GM23248 (cell line): ENCODE results near the gene ARHGEF4. TPM values are rescaled to one million over a fixed set of nuclear protein-coding genes. Genes with fewer than 3 reads are reported as not detected.
"Not testable (repeated sequence)": the region's sequence is repeated elsewhere in the genome, so short reads cannot be mapped to it uniquely, and the experiment has no call there.

Experiments
- DNase-seq: peaks from one replicate; pipeline ENCODE4 v3.0.0-alpha.2; 2015
- H2AFZ ChIP-seq: fragments of 200-600 bp; sonication (generic); 2 replicates; pipeline ENCODE4 v1.6.1; 2016; ENCODE audit warnings: antibody characterized with exemption
- H3F3A ChIP-seq: fragments of 200-600 bp; sonication (generic); 2 replicates; pipeline ENCODE4 v1.6.1; 2016; ENCODE audit warnings: mild to moderate bottlenecking, antibody characterized with exemption, mixed run types; ENCODE audit not compliant: insufficient read depth
- H3K27ac ChIP-seq: fragments of 200-600 bp; sonication (generic); 2 replicates; pipeline ENCODE4 v1.5.1; 2016; ENCODE audit warnings: mild to moderate bottlenecking
- H3K27me3 ChIP-seq: fragments of 200-600 bp; sonication (generic); replicated peaks from 2 replicates; pipeline ENCODE4 v1.6.1; 2016; ENCODE audit warnings: mild to moderate bottlenecking; ENCODE audit not compliant: insufficient read depth
- H3K36me3 ChIP-seq: fragments of 200-600 bp; sonication (generic); 2 replicates; pipeline ENCODE4 v1.6.1; 2016; ENCODE audit warnings: low read depth, mild to moderate bottlenecking
- H3K4me1 ChIP-seq: fragments of 200-600 bp; sonication (generic); 2 replicates; pipeline ENCODE4 v1.6.1; 2016; ENCODE audit warnings: mild to moderate bottlenecking; ENCODE audit not compliant: insufficient read depth
- H3K4me2 ChIP-seq: fragments of 200-600 bp; sonication (generic); one replicate; pipeline ENCODE4 v1.6.1; 2016; ENCODE audit warnings: mild to moderate bottlenecking; ENCODE audit not compliant: unreplicated experiment
- H3K4me3 ChIP-seq: fragments of 200-600 bp; sonication (generic); 2 replicates; pipeline ENCODE4 v1.5.1; 2016; ENCODE audit warnings: mild to moderate bottlenecking
- H3K79me2 ChIP-seq: fragments of 200-600 bp; sonication (generic); 2 replicates; pipeline ENCODE4 v1.6.1; 2016; ENCODE audit warnings: mild to moderate bottlenecking; ENCODE audit not compliant: insufficient read depth
- H3K9ac ChIP-seq: fragments of 200-600 bp; sonication (generic); 2 replicates; pipeline ENCODE4 v1.6.1; 2016; ENCODE audit warnings: mild to moderate bottlenecking
- H3K9me2 ChIP-seq: fragments of 200-600 bp; sonication (generic); 2 replicates; pipeline ENCODE4 v1.6.1; 2016; ENCODE audit warnings: mixed run types, mild to moderate bottlenecking, moderate library complexity; ENCODE audit not compliant: insufficient read depth
- H3K9me3 ChIP-seq: fragments of 200-600 bp; sonication (generic); one replicate; pipeline ENCODE4 v1.6.1; 2017; ENCODE audit warnings: low read depth
- H4K20me1 ChIP-seq: fragments of 200-600 bp; sonication (generic); 2 replicates; pipeline ENCODE4 v1.6.0; 2016; ENCODE audit not compliant: insufficient read depth
- EZH2 ChIP-seq: fragments of 200-600 bp; sonication (generic); IDR thresholded peaks from 2 replicates; pipeline ENCODE4 v1.6.1; 2018; ENCODE audit warnings: antibody characterized with exemption, mild to moderate bottlenecking; ENCODE audit not compliant: insufficient read depth, poor library complexity, severe bottlenecking
- EZH2phosphoT487 ChIP-seq: fragments of 200-600 bp; sonication (generic); IDR thresholded peaks from 2 replicates; pipeline ENCODE4 v1.6.1; 2018; ENCODE audit warnings: antibody characterized with exemption, moderate library complexity, mild to moderate bottlenecking, low read depth; ENCODE audit not compliant: insufficient read depth
- WGBS, 2 experiments: methylation state at CpG; one replicate each; pipeline ENCODE4 v1.1.6; 2015 to 2017; ENCODE audit warnings: low lambda C conversion rate in 2 of 2, low coverage in 1 of 2; ENCODE audit errors: missing lambda C conversion rate in 2 of 2; 5-methylcytosine and 5-hydroxymethylcytosine counted together
- in situ Hi-C: fragments of 300-500 bp; cut with MboI; formaldehyde crosslinking; loops from 2 replicates; pipeline ENCODE4 v1.15.0; 2020
- polyA plus RNA-seq: library from polyadenylated mRNA; unstranded; fragments of >200 nt; fragmentation: Nextera tagmentation; extraction: Ambion mirVana; gene quantifications from 2 replicates; pipeline ENCODE4 v1.2.1, GENCODE V29; 2016
- total RNA-seq: library from RNA; depleted of rRNA; stranded (reverse); fragments of >200 nt; shearing (Covaris generic); gene quantifications from 2 replicates; pipeline ENCODE4 v1.2.3, GENCODE V29; 2014

Gene ARHGEF4
- total and polyA plus RNA-seq, 2 experiments from 2014 or later = 7.4 to 26.0 TPM

DNA sequence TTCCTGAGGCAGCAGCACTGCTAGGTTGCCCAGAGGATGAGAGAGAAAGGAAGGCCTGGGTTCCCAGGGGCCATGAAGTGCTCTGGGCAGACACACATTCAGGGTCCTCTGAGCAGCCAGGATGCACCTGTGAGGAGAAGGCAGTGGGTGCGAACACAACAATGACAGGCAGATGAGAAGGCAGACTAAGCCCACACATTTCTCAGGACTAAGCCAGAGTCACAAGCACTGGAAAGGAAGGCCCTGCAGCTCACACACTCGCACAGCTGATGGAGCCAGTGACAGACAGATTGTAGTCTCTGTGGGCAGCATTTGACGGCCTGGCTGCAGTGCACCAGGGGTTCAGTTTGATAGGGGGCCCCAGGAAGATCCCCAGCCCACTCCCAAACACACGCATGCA, 61.8 kb downstream of the ARHGEF4 start:
- in situ Hi-C loops = no loop called here
- H3K4me1 ChIP-seq = no peaks in the 10 kb centered on the region
- no peak overlapping the region for H3K4me2 ChIP-seq
- H3F3A ChIP-seq = no peaks in the 10 kb centered on the region
- H3K9me2 ChIP-seq = no peaks in the 10 kb centered on the region
- no peak overlapping the region for H3K27ac ChIP-seq
- TF ChIP-seq EZH2phosphoT487 (no peak), EZH2 (no peak)
- H3K27me3 ChIP-seq = 0 out of 2 replicates have a peak, but pooled peaks cover 7% of the 10 kb centered on the region
- H3K9ac ChIP-seq = no peak overlapping the region
- WGBS, 2 experiments = 12 to 16% methylated on average over 4 of the region's 4 CpGs
- no peaks in the 10 kb centered on the region for H3K36me3 ChIP-seq
- H2AFZ ChIP-seq = no peak overlapping the region
- no peaks in the 10 kb centered on the region for H3K79me2 ChIP-seq
- DNase-seq = no peak
- H3K9me3 ChIP-seq = no peaks in the 10 kb centered on the region
- H3K4me3 ChIP-seq = no peak overlapping the region
- H4K20me1 ChIP-seq = no peaks in the 10 kb centered on the region

DNA sequence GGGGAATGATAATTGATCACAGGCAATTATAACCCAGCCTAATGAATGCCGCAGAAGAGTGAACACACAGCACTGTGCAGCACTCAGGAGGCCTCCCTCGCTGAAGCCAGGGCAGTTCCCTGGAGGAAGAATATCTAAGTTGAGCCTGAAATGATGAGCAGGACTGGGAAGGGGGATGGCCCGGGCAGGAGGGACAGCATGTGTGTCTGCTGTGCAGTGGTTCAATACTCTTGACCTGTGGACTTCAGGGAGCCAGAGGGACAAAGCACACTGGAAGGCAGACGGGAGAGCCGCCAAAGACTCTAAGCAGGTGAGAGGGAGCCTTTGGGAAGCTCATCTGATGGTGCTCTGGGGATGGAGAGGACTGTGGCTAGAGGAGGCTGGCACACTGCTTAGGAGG, 62.6 kb downstream of the ARHGEF4 start:
- H3K79me2 ChIP-seq = no peaks in the 10 kb centered on the region
- H4K20me1 ChIP-seq = no peaks in the 10 kb centered on the region
- H3K36me3 ChIP-seq = no peaks in the 10 kb centered on the region
- no peaks in the 10 kb centered on the region for H3K4me1 ChIP-seq
- no peak for DNase-seq
- no peaks in the 10 kb centered on the region for H3K9me2 ChIP-seq
- no peak overlapping the region for H3K4me2 ChIP-seq
- H3K9ac ChIP-seq = no peak overlapping the region
- 0 out of 2 replicates have a peak, but pooled peaks cover 7% of the 10 kb centered on the region for H3K27me3 ChIP-seq
- H3F3A ChIP-seq = no peaks in the 10 kb centered on the region
- WGBS, 2 experiments = 15 to 24% methylated on average over 5 of the region's 5 CpGs
- no peak overlapping the region for H2AFZ ChIP-seq
- TF ChIP-seq EZH2phosphoT487 = no peak
- no peak for TF ChIP-seq EZH2
- in situ Hi-C loops = no loop called here
- H3K4me3 ChIP-seq = no peak overlapping the region
- H3K27ac ChIP-seq = no peak overlapping the region
- H3K9me3 ChIP-seq = no peaks in the 10 kb centered on the region

DNA sequence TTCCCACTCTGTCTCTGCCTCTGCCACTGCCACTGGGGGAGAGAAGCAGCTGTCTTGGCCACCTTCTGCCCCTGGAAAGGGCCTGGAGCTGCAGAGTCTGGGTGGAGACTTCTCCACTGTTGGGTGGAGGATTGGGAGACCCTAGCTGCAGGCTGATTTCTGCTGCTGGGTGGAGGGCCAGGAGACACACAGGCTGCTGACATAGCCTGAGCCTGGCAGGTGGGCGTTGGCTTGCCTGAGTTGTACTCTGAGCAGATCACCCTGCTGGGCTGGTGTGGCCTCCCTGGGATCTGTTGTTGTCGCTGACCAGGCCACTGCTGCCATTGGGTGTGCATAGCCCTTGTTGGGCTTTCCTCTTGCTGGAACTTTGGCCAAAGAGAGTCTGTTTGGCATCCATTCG, 64.3 kb downstream of the ARHGEF4 start:
- WGBS, 2 experiments = 31 to 32% methylated on average over 3 of the region's 3 CpGs
- Histone ChIP-seq H3K9me2 (no peaks in the 10 kb centered on the region), H3K9me3 (no peaks in the 10 kb centered on the region), H3K4me2 (no peak overlapping the region), H3K27ac (no peak overlapping the region), H3K79me2 (no peaks in the 10 kb centered on the region), H3K4me1 (no peaks in the 10 kb centered on the region), H3K36me3 (no peaks in the 10 kb centered on the region), H3K27me3 (peaks cover 7% of the 10 kb centered on the region; the same call in 1 of the 2 replicates), H3K4me3 (no peak overlapping the region), H3K9ac (no peak overlapping the region), H4K20me1 (no peaks in the 10 kb centered on the region), H2AFZ (no peak overlapping the region), H3F3A (no peaks in the 10 kb centered on the region)
- TF ChIP-seq EZH2phosphoT487 (no peak), EZH2 (no peak)
- no peak for DNase-seq
- in situ Hi-C loops = no loop called here

DNA sequence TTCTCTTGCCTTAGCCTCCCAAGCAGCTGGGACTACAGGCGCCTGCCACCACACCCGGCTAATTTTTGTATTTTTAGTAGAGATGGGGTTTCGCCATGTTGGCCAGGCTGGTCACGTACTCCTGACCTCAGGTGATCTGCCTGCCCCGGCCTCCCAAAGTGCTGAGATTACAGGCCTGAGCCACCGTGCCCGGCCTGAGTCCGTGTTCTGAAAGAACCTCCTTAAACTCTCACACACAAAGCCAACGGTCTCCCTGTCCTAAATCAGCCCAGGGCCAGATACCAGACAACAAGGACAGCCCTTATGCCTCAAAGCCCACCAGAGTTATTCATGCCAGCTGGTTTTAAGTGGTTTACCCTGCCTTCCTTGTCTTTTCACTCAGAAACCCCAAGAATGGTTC, 64.9 kb downstream of the ARHGEF4 start:
- H3K9me2 ChIP-seq, H4K20me1 ChIP-seq, DNase-seq, H3K9me3 ChIP-seq, H3K4me3 ChIP-seq, H3K27me3 ChIP-seq, H3K4me2 ChIP-seq, H3K4me1 ChIP-seq, H3F3A ChIP-seq, H3K9ac ChIP-seq, H3K36me3 ChIP-seq, in situ Hi-C loops, H3K27ac ChIP-seq, H3K79me2 ChIP-seq, H2AFZ ChIP-seq: not testable (repeated sequence)
- WGBS, 2 experiments = 49 to 53% methylated on average over 9 of the region's 9 CpGs

DNA sequence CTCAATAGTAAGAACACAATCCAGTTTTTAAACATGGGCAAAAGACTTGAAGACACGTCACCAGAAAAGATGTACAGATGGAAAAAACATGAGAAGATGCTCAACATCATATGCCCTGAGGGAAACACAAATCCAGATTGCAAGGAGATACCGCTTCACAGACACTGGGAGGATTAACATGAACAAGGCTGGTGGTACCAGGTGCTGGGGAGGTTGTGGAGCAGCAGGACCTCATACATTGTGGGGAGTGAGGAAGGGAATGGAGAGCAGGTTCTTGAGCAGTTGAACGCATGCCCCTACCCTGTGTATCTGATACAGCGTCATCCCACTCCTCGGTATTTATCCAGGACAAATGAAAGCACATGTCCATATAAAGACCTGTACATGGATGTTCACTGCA, 72.1 kb downstream of the ARHGEF4 start:
- H3K79me2 ChIP-seq = no peaks in the 10 kb centered on the region
- H3K9ac ChIP-seq = no peak overlapping the region
- H2AFZ ChIP-seq = no peak overlapping the region
- no peaks in the 10 kb centered on the region for H3K9me2 ChIP-seq
- no peaks in the 10 kb centered on the region for H3K9me3 ChIP-seq
- H4K20me1 ChIP-seq = no peaks in the 10 kb centered on the region
- DNase-seq = no peak
- no peak overlapping the region for H3K27ac ChIP-seq
- WGBS, 2 experiments = 41 to 53% methylated on average over 5 of the region's 5 CpGs
- in situ Hi-C loops = no loop called here
- no peak overlapping the region for H3K4me2 ChIP-seq
- peaks cover 29% of the 10 kb centered on the region for H3K27me3 ChIP-seq
- H3K36me3 ChIP-seq = no peaks in the 10 kb centered on the region
- TF ChIP-seq EZH2phosphoT487 = no peak
- no peak for TF ChIP-seq EZH2
- H3K4me3 ChIP-seq = no peak overlapping the region
- no peaks in the 10 kb centered on the region for H3K4me1 ChIP-seq
- no peaks in the 10 kb centered on the region for H3F3A ChIP-seq
